Activated CD8-positive, alpha-beta T cell treated with anti-CD3 and anti-CD28 coated beads, Interleukin-2, amount 10 ng/mL, durations not matched to agents 7 days and 5 days (primary cell): ENCODE measurements around the gene CCDC146. TPM values are rescaled to one million over a fixed set of nuclear protein-coding genes. Genes with fewer than 3 reads are reported as not detected.
"Not testable (repeated sequence)": the region's sequence is repeated elsewhere in the genome, so short reads cannot be mapped to it uniquely, and the experiment has no call there.

ENCODE experiments used
- ATAC-seq: fragments of 150-1000 bp; cut with Tn5 transposase; one replicate; pipeline ENCODE4 v1.10.0; 2021; ENCODE audit warnings: moderate library complexity
- CTCF ChIA-PET: fragments of 350-600 bp; sonication (Branson Sonifier 250); formaldehyde crosslinking; loops from one replicate; lab custom pipeline; 2021; ENCODE audit warnings: antibody characterized with exemption; lab: Charles Lee
- POLR2A ChIA-PET: fragments of 350-600 bp; sonication (Branson Sonifier 250); formaldehyde crosslinking; loops from one replicate; lab custom pipeline; 2021; ENCODE audit warnings: antibody characterized with exemption; lab: Charles Lee
- DNase-seq: peaks from one replicate; pipeline ENCODE4 v3.0.0-alpha.2; 2020
- H3K27ac Mint-ChIP-seq: one replicate; pipeline ENCODE4 v1.8.0; 2021; ENCODE audit warnings: mild to moderate bottlenecking, mixed read lengths
- H3K27me3 Mint-ChIP-seq: one replicate; pipeline ENCODE4 v1.8.0; 2021; ENCODE audit warnings: low read depth, mixed read lengths
- H3K36me3 Mint-ChIP-seq: one replicate; pipeline ENCODE4 v1.8.0; 2021; ENCODE audit warnings: low read depth, mixed read lengths
- H3K4me1 Mint-ChIP-seq: one replicate; pipeline ENCODE4 v1.8.0; 2021; ENCODE audit warnings: low read depth, mixed read lengths
- H3K4me3 Mint-ChIP-seq: one replicate; pipeline ENCODE4 v1.8.0; 2021; ENCODE audit warnings: mild to moderate bottlenecking, mixed read lengths
- H3K9me3 Mint-ChIP-seq: one replicate; pipeline ENCODE4 v1.8.0; 2022; ENCODE audit warnings: mixed read lengths; ENCODE audit not compliant: insufficient read depth
- total RNA-seq, 2 experiments: library from RNA; stranded (reverse); gene quantifications; one replicate each; pipeline ENCODE4 v1.2.3, GENCODE V29; 2021

CCDC146 gene
- total RNA-seq, 2 experiments from 2014 or later, result 10.7 to 12.9 TPM

DNA sequence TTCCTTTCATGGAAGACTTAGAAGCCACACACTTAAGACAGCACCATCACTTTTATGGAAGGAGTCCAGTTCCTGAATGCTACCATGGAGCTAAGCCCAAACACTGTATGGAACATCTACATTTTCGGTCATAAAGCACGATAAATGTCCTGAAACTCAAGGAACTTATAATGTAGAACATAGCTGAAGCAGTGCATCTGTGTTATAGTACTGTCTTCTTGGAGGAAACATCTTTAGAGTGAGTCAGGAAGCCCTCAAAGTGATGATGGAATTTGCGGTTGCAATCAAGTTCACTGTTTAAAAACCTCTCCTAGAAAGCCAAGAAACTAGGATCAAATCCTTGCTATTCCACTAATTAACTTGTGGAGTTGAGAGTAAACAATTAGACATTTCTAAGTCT is 16.5 kb upstream of the CCDC146 start:
- ATAC-seq, result not testable (repeated sequence)

GRCh38 chr7:77107659-77108058 is 14.8 kb upstream of the CCDC146 start:
- ATAC-seq, H3K9me3 Mint-ChIP-seq, H3K36me3 Mint-ChIP-seq, H3K4me1 Mint-ChIP-seq, POLR2A ChIA-PET, DNase-seq, H3K27me3 Mint-ChIP-seq, H3K27ac Mint-ChIP-seq, H3K4me3 Mint-ChIP-seq, CTCF ChIA-PET: not testable (repeated sequence)

More for the DNA sequence above, 16.5 kb upstream of the CCDC146 start:
- H3K9me3 Mint-ChIP-seq, H3K27me3 Mint-ChIP-seq, DNase-seq, H3K27ac Mint-ChIP-seq, POLR2A ChIA-PET, H3K4me1 Mint-ChIP-seq, H3K4me3 Mint-ChIP-seq, H3K36me3 Mint-ChIP-seq, CTCF ChIA-PET: not testable (repeated sequence)

DNA sequence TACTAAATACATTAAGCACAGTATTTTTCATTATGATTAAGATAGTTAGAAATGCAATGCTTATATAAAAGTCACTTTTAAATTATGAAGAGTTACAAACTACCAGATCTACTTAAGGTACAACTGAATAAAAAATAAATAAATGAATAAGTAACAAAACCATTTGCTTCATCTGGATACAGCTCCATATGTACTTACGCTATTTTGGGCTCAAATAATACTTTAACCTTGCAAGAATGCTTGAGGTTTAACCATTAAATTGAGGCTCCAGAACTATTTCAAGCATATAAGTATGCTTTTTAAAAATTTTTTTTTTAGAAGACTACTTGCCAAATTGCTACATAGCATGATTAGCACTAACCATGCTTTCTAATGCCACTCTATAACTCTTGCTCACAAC is 14.1 kb upstream of the CCDC146 start:
- not testable (repeated sequence) for H3K27me3 Mint-ChIP-seq

DNA sequence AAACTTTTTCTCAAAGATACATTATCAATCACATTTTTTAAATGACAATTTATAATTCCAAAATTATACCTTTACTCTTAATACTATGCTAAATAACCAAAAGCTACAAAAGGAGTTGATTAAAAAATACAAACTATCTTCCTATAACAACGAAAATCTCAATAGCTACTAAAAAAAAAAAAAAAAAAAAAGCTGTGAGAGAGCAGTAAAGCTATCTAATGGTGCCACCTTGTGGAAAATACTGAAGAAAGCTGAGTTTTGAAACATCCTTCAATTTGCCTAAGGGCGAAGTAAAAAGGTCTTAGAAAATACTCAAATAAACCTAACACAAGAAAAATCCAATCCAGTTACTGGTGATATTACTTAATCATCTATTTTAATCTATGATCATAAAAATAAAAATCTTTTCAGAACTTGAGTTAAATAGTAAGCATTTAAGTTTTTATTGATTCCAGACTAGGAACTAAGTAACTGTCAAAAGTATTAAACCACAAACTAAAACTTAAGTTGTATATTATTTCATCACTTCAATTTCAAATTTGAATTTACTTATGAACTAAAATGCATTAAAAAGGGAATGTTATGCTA is 9.6 kb upstream of the CCDC146 start:
- H3K27ac Mint-ChIP-seq, ATAC-seq, DNase-seq, POLR2A ChIA-PET, H3K4me3 Mint-ChIP-seq, H3K9me3 Mint-ChIP-seq, H3K27me3 Mint-ChIP-seq, H3K4me1 Mint-ChIP-seq, H3K36me3 Mint-ChIP-seq: not testable (repeated sequence)
- CTCF ChIA-PET, result interaction anchor here (0.6 to 1.0 kb wide), 2 partner anchors 134 to 219 kb away, joined by 3 to 6 read pairs; no protein-coding TSS in a partner anchor

More for the DNA sequence above, 14.1 kb upstream of the CCDC146 start:
- H3K27ac Mint-ChIP-seq, H3K9me3 Mint-ChIP-seq, H3K4me3 Mint-ChIP-seq, CTCF ChIA-PET, POLR2A ChIA-PET, H3K36me3 Mint-ChIP-seq, ATAC-seq, DNase-seq, H3K4me1 Mint-ChIP-seq: not testable (repeated sequence)

- H3K4me3 Mint-ChIP-seq, ATAC-seq, POLR2A ChIA-PET, DNase-seq, H3K36me3 Mint-ChIP-seq, H3K27ac Mint-ChIP-seq, H3K9me3 Mint-ChIP-seq, H3K27me3 Mint-ChIP-seq: not testable (repeated sequence)
- H3K4me1 Mint-ChIP-seq, result peaks cover 26% of the 10 kb centered on the region
- CTCF ChIA-PET, result interaction anchor here (1.0 to 1.9 kb wide), 3 partner anchors 122 to 206 kb away, joined by 6 to 23 read pairs (median 6); no protein-coding TSS in a partner anchor
Observed at GRCh38 chr7:77125486-77125885, 3.1 kb downstream of the CCDC146 start.

GRCh38 chr7:77127009-77127408 is 4.6 kb downstream of the CCDC146 start:
- peaks cover 18% of the 10 kb centered on the region for H3K4me1 Mint-ChIP-seq
- H3K27me3 Mint-ChIP-seq, H3K9me3 Mint-ChIP-seq, H3K27ac Mint-ChIP-seq, POLR2A ChIA-PET, H3K4me3 Mint-ChIP-seq, H3K36me3 Mint-ChIP-seq, DNase-seq, ATAC-seq: not testable (repeated sequence)
- CTCF ChIA-PET, result interaction anchor here (1.9 kb wide), 1 partner anchor 120 kb away, joined by 23 read pairs; no protein-coding TSS in a partner anchor

DNA sequence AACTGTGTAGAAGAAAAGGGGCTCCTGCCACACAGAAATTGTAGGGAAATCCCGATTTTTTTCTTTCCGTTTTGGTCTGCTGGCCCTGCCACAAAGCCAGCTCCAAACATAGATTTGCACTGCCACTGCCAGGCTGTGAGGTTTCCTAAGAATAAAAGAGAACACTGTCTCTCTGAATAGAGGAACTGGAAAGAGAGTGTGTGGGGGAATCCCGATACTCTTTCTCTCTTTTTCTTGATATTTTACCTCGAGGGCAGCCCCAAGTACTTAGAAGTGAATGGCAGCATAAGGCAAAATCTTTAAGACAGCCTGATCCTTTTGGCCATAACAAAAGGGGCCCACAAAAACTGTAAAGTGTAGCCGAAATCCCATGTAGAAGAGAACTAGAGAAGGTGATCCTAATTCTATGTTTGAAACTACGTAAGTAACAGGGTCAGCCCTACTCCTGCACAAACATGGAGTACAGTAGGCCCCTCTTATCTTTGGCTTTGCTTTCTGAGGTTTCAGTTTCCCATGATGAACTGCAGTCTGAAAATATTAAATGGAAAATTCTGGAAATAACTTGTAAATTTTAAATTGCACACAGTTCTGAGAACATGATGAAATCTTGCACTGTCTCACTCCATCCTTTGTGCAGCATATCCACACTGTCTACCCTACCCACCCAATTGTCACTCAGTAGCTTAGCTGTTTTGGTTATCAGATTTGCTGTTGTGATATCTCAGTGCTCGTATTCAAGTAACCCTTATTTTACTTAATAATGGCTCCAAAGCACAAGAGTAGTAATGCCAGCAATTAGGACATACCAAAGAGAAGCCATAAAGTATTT is 6.4 kb downstream of the CCDC146 start:
- DNase-seq, H3K27ac Mint-ChIP-seq, H3K27me3 Mint-ChIP-seq, H3K9me3 Mint-ChIP-seq, H3K36me3 Mint-ChIP-seq, H3K4me3 Mint-ChIP-seq, POLR2A ChIA-PET: not testable (repeated sequence)
- peaks cover 12% of the 10 kb centered on the region for H3K4me1 Mint-ChIP-seq
- peak; percentile 47 for ATAC-seq
- CTCF ChIA-PET, result interaction anchor here (1.1 kb wide), 1 partner anchor 118 kb away, joined by 5 read pairs; no protein-coding TSS in a partner anchor

DNA sequence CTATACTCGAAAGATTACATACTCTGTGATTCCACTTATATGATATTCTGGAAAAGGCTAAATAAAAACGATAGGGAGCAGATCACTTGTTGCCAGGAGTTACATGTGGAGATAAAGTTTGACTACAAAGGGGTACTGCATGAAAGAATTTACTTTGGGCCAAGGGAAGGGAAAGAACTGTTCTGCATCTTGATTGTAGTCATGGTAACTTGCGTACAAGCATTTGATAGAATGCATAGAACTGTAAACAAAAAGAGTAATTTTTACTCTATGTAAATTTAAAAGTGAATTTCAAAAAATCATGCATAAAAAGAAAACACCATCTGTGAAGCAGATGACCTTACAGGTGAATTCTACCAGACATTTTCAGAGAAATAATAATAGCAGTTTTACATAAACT is 9.4 kb downstream of the CCDC146 start:
- H3K27me3 Mint-ChIP-seq, H3K4me1 Mint-ChIP-seq, DNase-seq, CTCF ChIA-PET, POLR2A ChIA-PET, H3K9me3 Mint-ChIP-seq, H3K27ac Mint-ChIP-seq, H3K36me3 Mint-ChIP-seq, ATAC-seq, H3K4me3 Mint-ChIP-seq: not testable (repeated sequence)

GRCh38 chr7:77138668-77139067 is 16.3 kb downstream of the CCDC146 start:
- H3K27ac Mint-ChIP-seq, H3K27me3 Mint-ChIP-seq, H3K4me1 Mint-ChIP-seq, CTCF ChIA-PET, POLR2A ChIA-PET, H3K4me3 Mint-ChIP-seq, H3K36me3 Mint-ChIP-seq, ATAC-seq, DNase-seq, H3K9me3 Mint-ChIP-seq: not testable (repeated sequence)

DNA sequence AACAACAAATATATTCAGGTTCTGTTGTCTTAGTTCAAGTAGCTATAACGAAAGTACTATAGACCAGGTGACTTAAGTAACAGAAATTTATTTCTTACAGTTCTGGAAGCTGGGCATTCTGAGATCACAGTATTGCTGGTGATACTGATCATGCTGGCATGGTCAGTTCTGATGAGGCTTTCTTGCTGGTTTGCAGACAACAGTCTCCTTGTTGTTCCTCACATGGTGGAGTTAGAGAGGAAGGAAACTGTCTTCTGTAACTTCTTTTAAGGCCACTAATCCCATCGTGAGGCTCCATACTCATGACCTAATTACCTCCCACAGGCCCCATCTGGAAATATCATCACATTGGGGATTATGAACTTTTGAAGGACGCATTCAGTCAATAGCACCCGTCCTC is 17.9 kb downstream of the CCDC146 start:
- ATAC-seq, result not testable (repeated sequence)

GRCh38 chr7:77152232-77152631 is 29.8 kb downstream of the CCDC146 start:
- H3K27ac Mint-ChIP-seq, POLR2A ChIA-PET, H3K36me3 Mint-ChIP-seq, ATAC-seq, H3K27me3 Mint-ChIP-seq, DNase-seq, H3K9me3 Mint-ChIP-seq, CTCF ChIA-PET, H3K4me3 Mint-ChIP-seq: not testable (repeated sequence)
- peaks cover 11% of the 10 kb centered on the region for H3K4me1 Mint-ChIP-seq

More for the DNA sequence above, 17.9 kb downstream of the CCDC146 start:
- H3K36me3 Mint-ChIP-seq, H3K9me3 Mint-ChIP-seq, CTCF ChIA-PET, H3K27ac Mint-ChIP-seq, H3K4me3 Mint-ChIP-seq, H3K4me1 Mint-ChIP-seq, POLR2A ChIA-PET, DNase-seq, H3K27me3 Mint-ChIP-seq: not testable (repeated sequence)

DNA sequence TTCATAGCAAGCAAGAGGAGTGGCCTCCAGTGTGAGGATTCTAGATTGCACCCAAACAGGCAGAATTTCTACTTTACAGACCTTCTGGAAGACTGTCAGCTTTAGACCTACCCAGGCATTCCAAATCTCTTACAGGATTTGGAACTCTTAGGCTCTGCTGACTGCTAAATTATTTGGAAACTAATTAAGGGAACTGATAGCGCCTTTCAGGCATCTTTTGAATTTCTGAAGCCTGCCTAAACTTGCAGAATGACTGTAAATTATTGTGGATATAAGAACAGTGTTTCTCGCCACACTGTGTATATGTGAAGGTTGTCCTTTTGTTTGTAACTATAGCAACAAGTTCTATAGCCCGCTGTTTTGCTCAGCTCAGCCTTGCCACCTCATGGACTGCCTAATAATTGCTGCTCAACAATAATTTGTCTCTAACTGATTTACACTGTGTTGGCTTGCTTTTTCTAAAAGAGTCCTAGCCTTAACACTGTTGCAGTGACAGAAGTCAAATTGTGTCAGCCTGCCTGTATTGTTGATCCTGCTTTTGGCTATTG is 32.6 kb downstream of the CCDC146 start:
- H3K4me1 Mint-ChIP-seq, result peaks cover 22% of the 10 kb centered on the region
- CTCF ChIA-PET, POLR2A ChIA-PET, H3K27me3 Mint-ChIP-seq, H3K36me3 Mint-ChIP-seq, DNase-seq, H3K27ac Mint-ChIP-seq, H3K9me3 Mint-ChIP-seq, H3K4me3 Mint-ChIP-seq: not testable (repeated sequence)
- ATAC-seq, result peak; percentile 38
